ENCODE data around the gene PRICKLE1.

PRICKLE1 gene

GRCh38 chr12:42589465-42590329 lies at the start of gene PRICKLE1:
Gene PRICKLE1 (minus strand): TSS chr12:42589746. CDS start chr12:42472516, 117,230 bp downstream.
- DNase-seq, result peak; percentile 46

- DNase-seq, result no peak
Observed at GRCh38 chr12:42638697-42639096, 49.2 kb upstream of the PRICKLE1 start.

- no peak for DNase-seq
Observed at GRCh38 chr12:42638011-42638410, 48.5 kb upstream of the PRICKLE1 start.

GRCh38 chr12:42636993-42637392 lies 47.4 kb upstream of the PRICKLE1 start:
- DNase-seq, result no peak

- DNase-seq, result no peak
Observed at GRCh38 chr12:42633594-42633993, 44.0 kb upstream of the PRICKLE1 start.

- DNase-seq, result no peak
Observed at GRCh38 chr12:42631513-42631912, 42.0 kb upstream of the PRICKLE1 start.

- DNase-seq, result no peak
Observed at GRCh38 chr12:42630314-42630713, 40.8 kb upstream of the PRICKLE1 start.

GRCh38 chr12:42627151-42627550 lies 37.6 kb upstream of the PRICKLE1 start:
- DNase-seq, result no peak

GRCh38 chr12:42625611-42626010 lies 36.1 kb upstream of the PRICKLE1 start:
- DNase-seq, result no peak

- no peak for DNase-seq
Observed at GRCh38 chr12:42617622-42618021, 28.1 kb upstream of the PRICKLE1 start.

GRCh38 chr12:42615006-42615405 lies 25.5 kb upstream of the PRICKLE1 start:
- no peak for DNase-seq

GRCh38 chr12:42612231-42612613 lies 22.7 kb upstream of the PRICKLE1 start:
- no peak for DNase-seq

- no peak for DNase-seq
Observed at GRCh38 chr12:42611571-42612230, 22.2 kb upstream of the PRICKLE1 start.

GRCh38 chr12:42609605-42610004 lies 20.1 kb upstream of the PRICKLE1 start:
- peak; percentile 21 for DNase-seq

- DNase-seq, result no peak
Observed at GRCh38 chr12:42608196-42608825, 18.8 kb upstream of the PRICKLE1 start.

GRCh38 chr12:42607584-42608058 lies 18.1 kb upstream of the PRICKLE1 start:
- no peak for DNase-seq

GRCh38 chr12:42606471-42606870 lies 16.9 kb upstream of the PRICKLE1 start:
- no peak for DNase-seq

GRCh38 chr12:42605685-42606084 lies 16.1 kb upstream of the PRICKLE1 start:
- no peak for DNase-seq

GRCh38 chr12:42603246-42603990 lies 13.9 kb upstream of the PRICKLE1 start:
- no peak for DNase-seq

- DNase-seq, result no peak
Observed at GRCh38 chr12:42593874-42594273, 4.3 kb upstream of the PRICKLE1 start.

GRCh38 chr12:42590330-42590934 lies 886 bp upstream of the PRICKLE1 start:
- no peak for DNase-seq
